ENCODE results near the gene C19orf67. TPM values are rescaled to one million over a fixed set of nuclear protein-coding genes. Genes with fewer than 3 reads are reported as not detected.
A peak's percentile ranks its signal among the peaks of the same experiment; 100 is the strongest.

Gene C19orf67
- total and polyA plus RNA-seq, 2 of the 4 experiments (the other 2 are of a cell fraction) = not detected

GRCh38 chr19:14097532-14098151 is 12.1 kb upstream of the C19orf67 start:
- no peak overlapping the region for H3K4ac ChIP-seq (ENCODE audit: low read depth, low read length)
- H3K27me3 ChIP-seq (ENCODE audit: control insufficient read depth, insufficient read depth, low read length) = no peaks in the 10 kb centered on the region
- no peak overlapping the region for H3K23ac ChIP-seq (ENCODE audit: low read depth, low read length)
- intact Hi-C loops (cut with micrococcal nuclease) = no loop called here
- no peaks in the 10 kb centered on the region; a peak in 1 of 4 replicates for H3K79me1 ChIP-seq (ENCODE audit: low read depth in 1 of 2, low read length in 2 of 2)
- no peak overlapping the region for H2BK120ac ChIP-seq (ENCODE audit: low read depth, low read length)
- TF ChIP-seq CTCF (conservative IDR thresholded peaks at IDR 0.05; ENCODE audit: low read depth, low read length) (0 out of 2 replicates have a peak, but pooled peaks have one; percentile 13), RCOR1 (IDR thresholded peaks at IDR 0.05; ENCODE audit: insufficient replicate concordance, low read length) (no peak), SMC3 (IDR thresholded peaks at IDR 0.05; ENCODE audit: low read depth, low read length) (peak; percentile 12; the same call in 1 of the 2 replicates)
- H4K91ac ChIP-seq (ENCODE audit: insufficient read depth, low read depth, low read length) = no peak overlapping the region
- H3K18ac ChIP-seq (ENCODE audit: low read depth, low read length) = no peak overlapping the region
- ATAC-seq (ENCODE audit: low read depth) (no peak; the same call in 1 of the 2 replicates), DNase-seq (no peak)
- H3K9me3 ChIP-seq (ENCODE audit: control insufficient read depth, insufficient read depth, low read length) = peaks cover 8% of the 10 kb centered on the region
- BruUV-seq (replicated peaks) = no TSS peak
- H3K4me3 ChIP-seq (ENCODE audit: insufficient read depth, low read depth, low read length) = no peak overlapping the region
- no peak overlapping the region for H3K14ac ChIP-seq (replicated peaks; ENCODE audit: low read depth, low read length)
- peaks cover 3% of the 10 kb centered on the region; the same call in 1 of the 2 replicates for H3K9me1 ChIP-seq (ENCODE audit: insufficient read depth, low read length)
- no peak overlapping the region for H2AK9ac ChIP-seq (replicated peaks; ENCODE audit: low read depth, low read length, poor library complexity)
- H4K5ac ChIP-seq (ENCODE audit: low read depth, low read length) = no peak overlapping the region
- H3K4me2 ChIP-seq (ENCODE audit: low read depth, low read length) = no peak overlapping the region
- H2AFZ ChIP-seq (replicated peaks; ENCODE audit: low read length, poor library complexity) = no peak overlapping the region
- H4K20me1 ChIP-seq (ENCODE audit: insufficient read depth, low read length) = no peaks in the 10 kb centered on the region
- dilution Hi-C loops (cut with HindIII; ENCODE audit: low sequenced_read_pairs, unreplicated experiment) = no loop called here
- H3K56ac ChIP-seq (ENCODE audit: extremely low read depth, insufficient read depth, low read length) = no peak overlapping the region
- no peak overlapping the region for H2BK5ac ChIP-seq (ENCODE audit: low read depth, low read length, poor library complexity, severe bottlenecking)
- H3K27ac ChIP-seq (ENCODE audit: insufficient read depth, low read length) = no peak overlapping the region
- H2BK20ac ChIP-seq (ENCODE audit: low read depth, low read length) = no peak overlapping the region
- H2AK5ac ChIP-seq (ENCODE audit: low read depth, low read length) = no peak overlapping the region
- ChIA-PET CTCF (no interaction called here), POLR2A (ENCODE audit: unreplicated experiment) (no interaction called here)
- H3K4me1 ChIP-seq (ENCODE audit: control insufficient read depth, insufficient read depth, low read length) = no peaks in the 10 kb centered on the region
- H3K9ac ChIP-seq (ENCODE audit: low read depth, low read length) = no peak overlapping the region
- in situ Hi-C loops (cut with MboI; ENCODE audit: low sequenced_read_pairs) = loop anchor here (25.0 kb wide), 1 partner anchor 335 kb away; the partner anchor contains the start of genes C19orf53 and MRI1
- H2BK15ac ChIP-seq (ENCODE audit: low read depth, low read length) = no peak overlapping the region
- no peak overlapping the region for H4K8ac ChIP-seq (ENCODE audit: low read depth in 2 of 2, low read length in 2 of 2)
- H3K36me3 ChIP-seq (ENCODE audit: control insufficient read depth, insufficient read depth, low read length) = peaks cover 33% of the 10 kb centered on the region
- 77% methylated on average over 8 of the region's 21 CpGs; no CpG with 5 or more reads in 1 of the 2 experiments for WGBS, 2 experiments (ENCODE audit: extremely low coverage in 2 of 2, insufficient read length in 1 of 2)

All from IMR-90 (cell line).